Tibial nerve (tissue), 4 donors: ENCODE data around the gene NBEA. TPM values are rescaled to one million over a fixed set of nuclear protein-coding genes. Genes with fewer than 3 reads are reported as not detected.

ENCODE experiments used
- DNase-seq, 2 donors: peaks; one replicate each; pipeline ENCODE4 v3.0.0-alpha.2; 2019; ENCODE audit warnings: low spot score in 2 of 2
- H3K27ac ChIP-seq, 4 donors: fragments of 200-600 bp; sonication (generic) in 3 of 4; one replicate each; pipeline ENCODE4 v1.5.1; 2017 to 2019; ENCODE audit warnings: mild to moderate bottlenecking in 1 of 4
- H3K27me3 ChIP-seq, 2 donors: fragments of 200-600 bp; sonication (generic) in 1 of 2; one replicate each; pipeline versions ENCODE4 v1.5.1 to v1.6.0; 2017 to 2019
- H3K36me3 ChIP-seq, 3 donors: fragments of 200-600 bp; sonication (generic); one replicate each; pipeline ENCODE4 v1.5.1; 2018 to 2019
- H3K4me1 ChIP-seq, 4 donors: fragments of 200-600 bp; sonication (generic) in 3 of 4; one replicate each; pipeline ENCODE4 v1.5.1; 2017 to 2019
- H3K4me3 ChIP-seq, 4 donors: fragments of 200-600 bp; sonication (generic) in 3 of 4; one replicate each; pipeline ENCODE4 v1.5.1; 2017 to 2019; ENCODE audit warnings: mild to moderate bottlenecking in 1 of 4, moderate library complexity in 1 of 4
- H3K9me3 ChIP-seq, 4 donors: fragments of 200-600 bp; sonication (generic) in 3 of 4; one replicate each; pipeline ENCODE4 v1.5.1; 2017 to 2019
- EP300 ChIP-seq, 2 donors: sonication (generic); formaldehyde crosslinking; IDR thresholded peaks; one replicate each; pipeline ENCODE4 v1.6.1; 2017; ENCODE audit warnings: antibody characterized with exemption in 2 of 2, mild to moderate bottlenecking in 1 of 2
- POLR2A ChIP-seq, 2 donors: fragments of 450-650 bp; IDR thresholded peaks; one replicate each; pipeline ENCODE4 v1.6.1; 2017; ENCODE audit warnings: antibody characterized with exemption in 2 of 2, mild to moderate bottlenecking in 2 of 2, moderate library complexity in 2 of 2
- WGBS, 2 donors: methylation state at CpG; one replicate each; pipeline ENCODE4 v1.1.5; 2018; 5-methylcytosine and 5-hydroxymethylcytosine counted together
- total RNA-seq, 4 donors: library from RNA; depleted of rRNA; stranded (reverse); fragments of >200 nt; gene quantifications; one replicate each; pipeline ENCODE4 v1.1.0, GENCODE V29; 2016
- TF ChIP-seq, protein P1 (sequence below), 5 experiments: fragments of 200-600 bp in 3 of 5; fragments of 450-650 bp in 2 of 5; sonication (generic) in 3 of 5; IDR thresholded peaks; one replicate each; pipeline ENCODE4 v1.5.1; 2016 to 2019; ENCODE audit warnings: antibody characterized with exemption in 5 of 5, mild to moderate bottlenecking in 3 of 5, moderate library complexity in 2 of 5

Gene NBEA
- total RNA-seq, 4 donors from 2014 or later: 9.0 to 11.9 (median 10.5) TPM

DNA sequence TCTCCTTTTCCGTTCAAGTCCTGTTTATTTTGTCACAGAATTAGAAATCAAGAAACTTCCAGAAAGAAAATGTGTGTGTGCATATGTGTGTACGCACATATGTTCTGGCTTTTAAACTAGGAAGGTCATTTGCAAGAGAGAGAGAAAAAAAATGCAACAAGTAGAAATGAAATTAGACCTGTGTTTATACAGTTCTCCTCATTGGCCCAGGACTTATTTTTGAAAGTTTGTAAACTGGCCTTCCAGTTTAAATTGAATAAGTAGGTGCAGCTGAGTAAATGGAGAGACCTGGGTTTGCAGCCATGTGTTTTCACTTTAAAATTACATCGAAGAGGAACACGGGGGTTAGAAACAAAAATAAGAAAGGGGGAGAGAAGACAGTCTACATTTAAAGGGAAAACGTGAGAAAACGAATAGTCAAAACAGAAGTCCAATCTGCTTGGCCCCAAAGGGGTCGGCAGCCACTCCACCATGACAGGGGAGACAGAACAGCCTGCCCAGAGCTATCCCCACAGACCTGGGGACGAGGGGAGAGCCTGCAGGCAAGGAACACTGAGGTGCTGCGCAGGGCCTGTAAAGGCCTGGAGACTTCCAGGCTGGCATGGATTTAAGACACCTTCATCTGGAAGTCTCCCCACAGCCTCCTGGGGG, 751.2 kb downstream of the NBEA start:
- 55 to 71% methylated on average over 9 of the region's 9 CpGs for WGBS, 2 donors
- H3K4me3 ChIP-seq: no peak overlapping the region
- TF ChIP-seq, protein P1, sequence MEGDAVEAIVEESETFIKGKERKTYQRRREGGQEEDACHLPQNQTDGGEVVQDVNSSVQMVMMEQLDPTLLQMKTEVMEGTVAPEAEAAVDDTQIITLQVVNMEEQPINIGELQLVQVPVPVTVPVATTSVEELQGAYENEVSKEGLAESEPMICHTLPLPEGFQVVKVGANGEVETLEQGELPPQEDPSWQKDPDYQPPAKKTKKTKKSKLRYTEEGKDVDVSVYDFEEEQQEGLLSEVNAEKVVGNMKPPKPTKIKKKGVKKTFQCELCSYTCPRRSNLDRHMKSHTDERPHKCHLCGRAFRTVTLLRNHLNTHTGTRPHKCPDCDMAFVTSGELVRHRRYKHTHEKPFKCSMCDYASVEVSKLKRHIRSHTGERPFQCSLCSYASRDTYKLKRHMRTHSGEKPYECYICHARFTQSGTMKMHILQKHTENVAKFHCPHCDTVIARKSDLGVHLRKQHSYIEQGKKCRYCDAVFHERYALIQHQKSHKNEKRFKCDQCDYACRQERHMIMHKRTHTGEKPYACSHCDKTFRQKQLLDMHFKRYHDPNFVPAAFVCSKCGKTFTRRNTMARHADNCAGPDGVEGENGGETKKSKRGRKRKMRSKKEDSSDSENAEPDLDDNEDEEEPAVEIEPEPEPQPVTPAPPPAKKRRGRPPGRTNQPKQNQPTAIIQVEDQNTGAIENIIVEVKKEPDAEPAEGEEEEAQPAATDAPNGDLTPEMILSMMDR (IDR thresholded peaks at IDR 0.05): no peak
- no peak for TF ChIP-seq EP300 (IDR thresholded peaks at IDR 0.05)
- TF ChIP-seq POLR2A (IDR thresholded peaks at IDR 0.05): no peak
- H3K27me3 ChIP-seq: no peaks in the 10 kb centered on the region
- DNase-seq: no peak
- H3K27ac ChIP-seq: no peak overlapping the region
- no peaks in the 10 kb centered on the region for H3K36me3 ChIP-seq
- peaks cover 0 to 5% (median 0%) of the 10 kb centered on the region in 4 donors for H3K4me1 ChIP-seq
- no peaks in the 10 kb centered on the region for H3K9me3 ChIP-seq

DNA sequence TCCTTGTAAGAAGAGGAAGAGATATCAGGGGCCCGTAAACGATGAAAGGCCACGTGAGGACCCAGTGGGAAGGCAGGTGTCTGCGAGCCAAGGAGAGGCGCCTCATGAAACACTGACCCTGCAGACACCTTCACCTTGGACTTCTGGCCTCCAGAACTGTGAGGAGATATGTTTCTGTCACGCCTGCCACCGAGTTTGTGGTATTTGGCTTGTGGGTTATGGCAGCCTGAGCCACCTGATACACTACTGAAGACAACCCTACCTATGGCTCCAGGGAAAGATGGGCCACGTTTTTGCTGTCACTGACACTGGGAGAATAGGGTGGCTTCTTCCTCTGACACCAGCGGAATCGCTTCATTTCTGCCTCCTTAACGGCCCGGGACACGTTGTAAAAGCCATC, 752.0 kb downstream of the NBEA start:
- WGBS, 2 donors: 83 to 93% methylated on average over 13 of the region's 13 CpGs
- DNase-seq: no peak
- no peak overlapping the region for H3K27ac ChIP-seq

DNA sequence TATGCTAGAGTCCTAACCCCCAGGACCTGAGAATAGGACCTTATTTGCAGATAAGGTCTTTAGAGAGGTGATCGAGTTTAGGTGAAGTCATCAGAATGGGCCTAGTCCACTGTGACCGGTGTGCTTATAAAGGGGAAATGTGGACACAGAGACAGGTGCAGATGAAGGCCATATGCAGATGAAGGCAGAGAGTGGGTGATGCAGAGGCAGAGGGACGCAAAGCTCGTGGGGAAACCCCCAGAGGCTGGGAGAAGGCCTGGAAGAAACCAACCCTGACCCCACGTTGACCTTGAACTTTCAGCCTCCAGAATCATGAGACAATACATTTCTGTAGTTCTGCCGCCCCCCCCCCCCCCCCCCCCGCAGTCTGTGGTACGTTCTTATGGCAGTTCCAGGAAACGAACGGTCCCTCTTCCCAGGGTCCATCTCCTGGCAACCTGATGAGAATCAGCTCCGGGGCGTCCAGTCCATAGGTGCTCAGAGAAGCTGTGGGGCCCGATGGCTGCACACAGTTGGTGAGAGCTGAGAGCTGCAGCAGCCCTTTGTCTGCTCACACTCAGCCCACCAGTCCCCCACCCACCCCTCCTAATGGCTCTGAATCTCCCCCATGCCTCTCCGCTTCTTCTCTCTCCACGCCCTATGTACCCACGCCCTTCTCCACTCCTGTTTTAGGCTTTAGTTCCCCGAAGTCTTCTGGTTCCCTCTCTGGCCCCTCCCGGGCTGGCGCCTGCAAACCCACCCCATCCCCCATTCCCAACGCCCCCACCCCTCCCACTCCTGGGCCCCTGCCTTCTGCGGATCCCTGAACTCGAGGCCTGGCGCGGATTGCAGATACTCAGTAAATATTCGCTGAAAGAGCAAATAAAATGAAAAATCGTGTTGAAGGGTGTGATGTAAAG, 752.7 kb downstream of the NBEA start:
- H3K4me3 ChIP-seq: no peak overlapping the region
- no peak for DNase-seq
- peaks cover 0 to 11% (median 0%) of the 10 kb centered on the region in 4 donors for H3K4me1 ChIP-seq
- H3K9me3 ChIP-seq: no peaks in the 10 kb centered on the region
- no peak overlapping the region for H3K27ac ChIP-seq
- no peaks in the 10 kb centered on the region for H3K27me3 ChIP-seq
- TF ChIP-seq EP300 (IDR thresholded peaks at IDR 0.05): no peak
- TF ChIP-seq, protein P1 (IDR thresholded peaks at IDR 0.05): no peak
- TF ChIP-seq POLR2A (IDR thresholded peaks at IDR 0.05): no peak
- WGBS, 2 donors: 70 to 72% methylated on average over 25 of the region's 26 CpGs
- no peaks in the 10 kb centered on the region for H3K36me3 ChIP-seq

More for the DNA sequence above, 752.0 kb downstream of the NBEA start:
- Histone ChIP-seq H3K4me3 (no peak overlapping the region), H3K4me1 (peaks cover 0 to 6% (median 0%) of the 10 kb centered on the region in 4 donors), H3K27me3 (no peaks in the 10 kb centered on the region), H3K9me3 (no peaks in the 10 kb centered on the region), H3K36me3 (no peaks in the 10 kb centered on the region)
- TF ChIP-seq POLR2A (IDR thresholded peaks at IDR 0.05) (no peak), EP300 (IDR thresholded peaks at IDR 0.05) (no peak)
- TF ChIP-seq, protein P1 (IDR thresholded peaks at IDR 0.05): no peak

DNA sequence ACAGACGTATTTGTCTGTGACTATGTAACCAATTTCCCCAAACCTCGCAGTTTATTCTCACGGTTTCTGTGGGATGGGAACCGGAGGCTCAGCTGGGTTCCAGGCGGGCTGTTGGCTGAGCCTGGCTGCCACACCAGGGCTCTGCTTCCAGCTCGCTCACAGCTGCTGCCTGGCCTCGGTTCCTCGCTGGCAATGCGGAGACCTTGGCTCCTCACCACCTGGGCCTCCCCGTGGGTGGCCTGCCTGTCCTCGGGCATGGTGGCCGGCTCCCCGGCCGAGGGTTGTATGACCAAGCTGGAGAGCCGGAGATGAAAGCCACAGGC, 753.3 kb downstream of the NBEA start:
- no peak overlapping the region for H3K4me3 ChIP-seq
- H3K4me1 ChIP-seq: peaks cover 0 to 17% (median 0%) of the 10 kb centered on the region in 4 donors
- TF ChIP-seq EP300 (IDR thresholded peaks at IDR 0.05): no peak
- no peak for TF ChIP-seq POLR2A (IDR thresholded peaks at IDR 0.05)
- TF ChIP-seq, protein P1 (IDR thresholded peaks at IDR 0.05): no peak
- no peak overlapping the region for H3K27ac ChIP-seq
- WGBS, 2 donors: 90 to 91% methylated on average over 15 of the region's 15 CpGs
- no peaks in the 10 kb centered on the region for H3K27me3 ChIP-seq
- no peaks in the 10 kb centered on the region for H3K36me3 ChIP-seq
- H3K9me3 ChIP-seq: no peaks in the 10 kb centered on the region
- no peak for DNase-seq

DNA sequence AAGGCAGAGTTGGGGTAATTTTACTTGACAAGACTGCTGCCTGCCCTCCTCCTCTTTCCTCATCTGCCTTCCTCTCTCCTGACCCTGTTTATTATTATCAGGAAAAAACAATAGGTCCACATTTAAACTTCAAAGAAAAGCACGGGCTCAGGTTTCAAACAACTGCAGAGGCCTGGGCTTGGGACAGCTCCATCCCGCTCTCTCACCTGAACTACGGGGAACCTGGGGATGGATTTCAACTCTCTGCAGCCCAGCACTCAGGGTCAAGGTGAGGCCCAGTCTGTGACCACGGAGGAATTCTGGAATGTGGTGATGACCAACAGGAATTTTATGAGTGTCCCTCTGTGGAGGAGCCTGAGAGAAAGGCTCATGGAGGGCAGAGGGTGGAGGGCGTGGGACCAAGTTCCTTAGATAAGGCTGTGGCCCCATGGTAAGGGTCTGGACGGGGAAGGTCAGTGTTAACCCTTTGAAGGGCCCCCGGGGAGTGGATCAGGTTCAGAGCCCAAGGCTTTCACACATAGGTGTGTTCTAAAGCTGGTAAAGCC, 755.2 kb downstream of the NBEA start:
- peaks cover 0 to 18% (median 0%) of the 10 kb centered on the region in 4 donors for H3K4me1 ChIP-seq
- H3K27me3 ChIP-seq: no peaks in the 10 kb centered on the region
- no peak overlapping the region for H3K27ac ChIP-seq
- no peak for DNase-seq
- no peaks in the 10 kb centered on the region for H3K9me3 ChIP-seq
- no peaks in the 10 kb centered on the region for H3K36me3 ChIP-seq
- WGBS, 2 donors: 64 to 72% methylated on average over 7 of the region's 7 CpGs
- H3K4me3 ChIP-seq: no peak overlapping the region
- TF ChIP-seq EP300 (IDR thresholded peaks at IDR 0.05): no peak
- TF ChIP-seq, protein P1 (IDR thresholded peaks at IDR 0.05): no peak
- no peak for TF ChIP-seq POLR2A (IDR thresholded peaks at IDR 0.05)
